Subcutaneous abdominal adipose tissue (tissue), 5 donors: ENCODE measurements around the gene TMEM208.

Experiments
- H3K27ac ChIP-seq: one replicate; pipeline ENCODE4 v1.7.0; 2013; ENCODE audit warnings: low read depth, mild to moderate bottlenecking, inconsistent platforms, low read length, moderate library complexity
- H3K27me3 ChIP-seq, 5 donors: one replicate each; pipeline ENCODE4 v1.7.0; 2013; ENCODE audit warnings: low read length in 5 of 5, inconsistent platforms in 1 of 5; ENCODE audit not compliant: control insufficient read depth in 5 of 5, insufficient read depth in 4 of 5
- H3K36me3 ChIP-seq, 5 donors: one replicate each; pipeline ENCODE4 v1.7.0; 2013; ENCODE audit warnings: low read length in 5 of 5; ENCODE audit not compliant: control insufficient read depth in 5 of 5, insufficient read depth in 5 of 5
- H3K4me1 ChIP-seq, 5 donors: one replicate each; pipeline ENCODE4 v1.7.0; 2013; ENCODE audit warnings: low read length in 5 of 5, mild to moderate bottlenecking in 3 of 5, moderate library complexity in 1 of 5; ENCODE audit not compliant: control insufficient read depth in 5 of 5, insufficient read depth in 5 of 5
- H3K4me3 ChIP-seq, 5 donors: one replicate each; pipeline ENCODE4 v1.7.0; 2013; ENCODE audit warnings: low read length in 5 of 5, low read depth in 1 of 5
- H3K9ac ChIP-seq, 5 donors: one replicate each; pipeline ENCODE4 v1.7.0; 2013; ENCODE audit warnings: low read length in 5 of 5, mild to moderate bottlenecking in 4 of 5, moderate library complexity in 3 of 5
- H3K9me3 ChIP-seq, 5 donors: one replicate each; pipeline ENCODE4 v1.7.0; 2013; ENCODE audit warnings: low read length in 5 of 5; ENCODE audit not compliant: control insufficient read depth in 5 of 5
- donor health status: healthy.
- donor health status: healthy.
- donor health status: healthy.
- donor health status: healthy.
- donor health status: healthy.

The TMEM208 gene

DNA sequence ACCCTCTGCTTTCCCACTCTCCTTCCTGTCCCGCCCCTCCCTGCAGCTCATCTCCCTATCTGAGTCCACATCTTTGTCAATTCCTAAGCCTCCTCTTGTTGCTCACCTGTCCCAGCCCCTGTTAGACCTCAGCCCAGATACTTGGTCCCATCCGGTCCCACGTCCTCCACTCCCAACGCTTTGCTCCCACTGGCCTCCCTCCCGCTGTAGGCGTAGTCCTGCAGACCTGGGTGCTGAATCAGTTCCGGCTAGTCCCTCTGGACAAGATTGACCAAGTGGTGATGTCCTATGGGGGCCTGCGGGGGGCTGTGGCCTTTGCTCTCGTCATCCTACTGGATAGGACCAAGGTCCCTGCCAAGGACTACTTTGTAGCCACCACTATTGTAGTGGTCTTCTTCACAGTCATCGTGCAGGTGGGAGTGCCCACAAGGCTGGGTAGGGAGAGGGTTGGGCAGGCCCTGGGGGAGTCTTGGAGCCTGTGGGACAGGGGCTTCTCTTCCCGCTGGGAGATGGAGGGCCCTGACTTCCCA lies 29.8 kb downstream of the TMEM208 start:
- H3K4me1 ChIP-seq = peaks cover 2 to 13% (median 6%) of the 10 kb centered on the region in 5 donors
- no peaks in the 10 kb centered on the region for H3K27me3 ChIP-seq
- no peak overlapping the region for H3K9ac ChIP-seq
- H3K36me3 ChIP-seq = no peaks in the 10 kb centered on the region
- no peak overlapping the region for H3K27ac ChIP-seq
- H3K9me3 ChIP-seq = no peaks in the 10 kb centered on the region
- no peak overlapping the region for H3K4me3 ChIP-seq

DNA sequence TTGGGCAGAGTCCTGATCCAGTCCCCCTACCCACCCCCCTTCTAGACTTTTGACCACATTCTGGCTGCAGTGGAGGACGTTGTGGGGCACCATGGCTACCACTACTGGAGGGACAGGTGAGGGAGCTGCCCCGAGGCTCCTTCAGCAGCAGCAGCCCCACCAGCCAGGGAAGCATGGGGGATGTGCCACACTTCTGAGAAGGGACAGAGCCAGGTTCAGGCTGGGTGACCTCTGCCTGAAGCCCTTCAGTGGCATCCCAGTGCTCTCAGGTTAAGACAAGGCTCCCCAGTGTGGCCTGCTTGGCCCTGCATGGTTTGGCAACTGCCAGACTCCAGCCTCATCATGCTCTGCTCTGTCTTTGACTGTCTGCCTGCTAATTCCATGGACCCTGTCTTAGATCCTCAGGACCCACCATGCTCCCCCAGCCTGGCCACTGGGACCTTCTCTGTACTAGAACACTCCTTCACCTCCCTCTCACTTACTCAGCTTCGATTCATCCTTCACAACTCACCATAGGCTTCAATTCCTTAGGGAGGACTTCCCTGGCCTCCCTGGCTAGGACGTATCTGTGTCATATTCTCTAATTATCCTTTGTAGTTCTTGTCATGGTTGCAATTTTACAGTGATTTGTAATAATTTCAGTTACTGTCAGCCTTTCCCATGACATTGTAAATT lies 30.7 kb downstream of the TMEM208 start:
- Histone ChIP-seq H3K9ac (no peak overlapping the region), H3K4me3 (no peak overlapping the region), H3K9me3 (no peaks in the 10 kb centered on the region), H3K36me3 (no peaks in the 10 kb centered on the region), H3K27me3 (no peaks in the 10 kb centered on the region), H3K27ac (no peak overlapping the region), H3K4me1 (peaks cover under 1 to 9% (median 3%) of the 10 kb centered on the region in 5 donors)

DNA sequence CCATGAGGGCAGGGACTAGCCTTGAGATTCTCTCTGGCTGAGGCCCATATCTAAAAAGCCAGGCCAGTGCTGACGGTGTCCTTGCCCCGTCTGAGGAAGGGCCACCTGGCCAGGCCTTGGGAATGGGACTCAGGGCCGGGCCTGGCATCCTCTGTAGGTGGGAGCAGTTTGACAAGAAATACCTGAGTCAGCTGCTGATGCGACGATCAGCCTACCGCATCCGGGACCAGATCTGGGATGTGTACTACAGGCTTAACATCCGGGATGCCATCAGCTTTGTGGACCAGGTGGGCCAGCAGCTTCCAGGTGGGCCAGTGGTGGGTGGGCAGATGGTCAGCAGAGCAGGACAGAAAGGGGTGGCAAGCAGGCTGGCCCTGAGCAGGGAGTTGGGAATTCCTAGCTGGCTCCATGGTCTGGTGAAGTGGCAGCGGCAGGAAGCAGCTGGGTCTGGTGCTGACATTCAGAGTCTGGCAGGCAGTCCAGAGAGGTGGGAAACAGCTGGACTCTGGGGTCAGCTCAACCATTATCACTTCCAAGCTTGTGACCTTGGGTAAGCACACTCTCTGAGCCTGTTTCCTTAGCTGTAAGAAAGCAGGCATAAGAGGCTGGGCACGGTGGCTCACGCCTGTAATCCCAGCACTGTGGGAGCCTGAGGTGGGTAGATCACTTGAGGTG lies 31.4 kb downstream of the TMEM208 start:
- Histone ChIP-seq H3K27me3 (no peaks in the 10 kb centered on the region), H3K9ac (no peak overlapping the region), H3K4me3 (no peak overlapping the region), H3K36me3 (no peaks in the 10 kb centered on the region), H3K9me3 (no peaks in the 10 kb centered on the region), H3K4me1 (peaks cover 0 to 4% (median 0%) of the 10 kb centered on the region in 5 donors), H3K27ac (no peak overlapping the region)

DNA sequence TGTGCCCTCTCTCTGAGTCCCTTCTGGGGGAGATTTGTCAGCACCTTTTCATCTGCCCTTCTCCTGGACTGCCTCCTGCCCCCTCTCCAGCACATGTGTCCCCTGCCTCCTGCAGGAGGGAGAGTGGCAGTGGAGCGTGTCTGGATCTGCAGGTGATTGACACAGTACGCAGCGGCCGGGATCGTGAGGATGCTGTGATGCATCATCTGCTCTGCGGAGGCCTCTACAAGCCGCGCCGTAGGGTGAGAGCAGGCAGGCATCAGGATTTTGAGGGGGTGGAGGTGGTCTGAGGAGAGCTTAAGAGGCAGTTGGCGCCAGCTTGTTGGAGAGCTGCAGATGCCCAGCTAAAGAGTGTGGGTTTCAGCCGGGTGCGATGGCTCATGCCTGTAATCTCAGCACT lies 32.8 kb downstream of the TMEM208 start:
- H3K9me3 ChIP-seq = no peaks in the 10 kb centered on the region
- no peaks in the 10 kb centered on the region for H3K36me3 ChIP-seq
- no peak overlapping the region for H3K9ac ChIP-seq
- no peaks in the 10 kb centered on the region for H3K27me3 ChIP-seq
- no peak overlapping the region for H3K4me3 ChIP-seq
- peaks cover 0 to 3% (median 2%) of the 10 kb centered on the region in 5 donors for H3K4me1 ChIP-seq
- no peak overlapping the region for H3K27ac ChIP-seq

DNA sequence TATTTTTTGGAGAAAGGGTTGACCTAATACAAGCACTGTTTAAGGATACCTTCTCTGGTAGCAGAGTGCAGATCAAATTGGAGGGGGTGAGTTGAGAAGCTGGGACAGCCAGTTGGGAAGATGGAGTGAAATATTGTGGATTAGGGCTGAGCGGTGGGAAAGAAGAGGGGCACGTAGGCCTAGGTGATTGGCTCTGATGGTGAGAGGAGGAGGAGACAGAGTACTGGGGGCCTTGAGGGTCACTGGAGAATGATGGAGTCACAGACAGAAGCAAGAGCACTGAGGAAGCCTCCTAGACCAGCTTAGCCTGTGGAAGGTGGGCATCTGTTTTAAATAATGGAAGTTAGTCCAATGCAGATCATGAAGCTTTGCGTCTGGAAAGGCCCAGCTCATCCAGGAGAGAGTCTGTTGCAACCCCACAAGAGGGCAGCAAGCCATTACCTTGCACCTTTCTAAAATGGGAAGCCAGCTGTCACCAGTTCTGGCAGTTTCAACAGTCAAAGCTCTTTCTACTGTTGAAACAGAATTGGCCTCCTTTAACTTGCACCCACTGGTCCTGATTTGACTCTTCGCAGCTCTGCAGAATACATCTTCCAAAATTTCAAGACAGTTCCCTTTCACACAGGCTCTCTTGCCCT lies 33.6 kb downstream of the TMEM208 start:
- H3K27me3 ChIP-seq = no peaks in the 10 kb centered on the region
- H3K9ac ChIP-seq = no peak overlapping the region
- peaks cover 0 to 6% (median 4%) of the 10 kb centered on the region in 5 donors for H3K4me1 ChIP-seq
- no peaks in the 10 kb centered on the region for H3K36me3 ChIP-seq
- no peaks in the 10 kb centered on the region for H3K9me3 ChIP-seq
- H3K4me3 ChIP-seq = no peak overlapping the region
- H3K27ac ChIP-seq = no peak overlapping the region

DNA sequence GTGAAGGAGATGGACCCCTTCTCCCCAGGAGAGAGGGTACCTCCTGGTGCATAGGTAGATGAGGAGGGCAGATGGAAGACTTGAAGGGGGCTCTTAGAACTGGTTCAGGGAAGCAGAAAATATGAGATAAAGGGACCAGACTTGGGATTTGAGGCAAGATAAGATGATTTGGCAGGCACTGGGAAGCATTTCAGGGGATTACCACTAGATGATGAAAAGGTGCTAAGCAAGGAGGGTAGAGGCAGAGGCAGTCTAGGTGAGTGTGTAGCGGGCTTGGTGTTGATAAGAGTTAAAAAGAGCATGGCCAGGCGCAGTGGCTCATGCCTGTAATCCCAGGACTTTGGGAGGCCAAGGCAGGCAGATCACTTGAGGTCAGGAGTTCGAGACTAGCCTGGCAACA lies 36.3 kb downstream of the TMEM208 start:
- Histone ChIP-seq H3K27me3 (peaks cover 0 to 3% (median 0%) of the 10 kb centered on the region in 5 donors), H3K4me1 (peaks cover 0 to 11% (median 6%) of the 10 kb centered on the region in 5 donors), H3K36me3 (no peaks in the 10 kb centered on the region), H3K27ac (no peak overlapping the region), H3K9ac (no peak overlapping the region), H3K9me3 (no peaks in the 10 kb centered on the region), H3K4me3 (no peak overlapping the region)

DNA sequence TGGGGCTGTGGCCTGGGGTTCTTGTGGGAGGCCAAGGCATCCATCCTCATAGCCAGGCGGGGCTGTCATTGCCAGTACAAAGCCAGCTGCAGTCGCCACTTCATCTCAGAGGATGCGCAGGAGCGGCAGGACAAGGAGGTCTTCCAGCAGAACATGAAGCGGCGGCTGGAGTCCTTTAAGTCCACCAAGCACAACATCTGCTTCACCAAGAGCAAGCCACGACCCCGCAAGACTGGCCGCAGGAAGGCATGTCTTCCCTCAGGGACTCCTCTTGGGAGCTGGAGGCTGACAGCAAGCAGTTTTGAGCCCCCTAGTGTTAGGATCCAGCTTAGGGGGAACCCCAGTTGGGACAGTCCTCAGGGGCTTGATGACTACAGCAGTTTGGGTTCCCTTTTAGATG lies 37.3 kb downstream of the TMEM208 start:
- no peak overlapping the region for H3K27ac ChIP-seq
- no peak overlapping the region for H3K9ac ChIP-seq
- peaks cover 0 to 16% (median 9%) of the 10 kb centered on the region in 5 donors for H3K4me1 ChIP-seq
- H3K9me3 ChIP-seq = no peaks in the 10 kb centered on the region
- no peak overlapping the region for H3K4me3 ChIP-seq
- H3K36me3 ChIP-seq = no peaks in the 10 kb centered on the region
- H3K27me3 ChIP-seq = peaks cover 0 to 3% (median 0%) of the 10 kb centered on the region in 5 donors

DNA sequence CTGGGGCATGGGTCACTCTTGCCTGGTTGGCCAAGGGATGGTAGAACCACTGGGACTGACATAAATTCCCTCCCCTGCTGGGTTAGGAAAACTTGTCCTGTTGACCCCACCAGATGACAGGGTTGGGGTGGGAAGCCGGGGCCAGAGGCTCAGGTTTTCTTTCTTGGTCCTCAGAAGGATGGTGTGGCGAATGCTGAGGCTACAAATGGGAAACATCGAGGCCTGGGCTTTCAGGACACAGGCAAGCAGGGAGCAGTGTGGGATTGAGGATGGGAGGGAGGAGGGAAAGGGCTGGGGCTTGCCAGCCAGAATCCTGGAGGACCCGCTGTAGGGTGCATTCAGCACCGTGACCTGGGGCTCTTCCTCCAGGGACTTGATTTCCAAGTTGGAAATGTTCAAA lies 37.9 kb downstream of the TMEM208 start:
- Histone ChIP-seq H3K4me1 (peaks cover 0 to 16% (median 9%) of the 10 kb centered on the region in 5 donors), H3K36me3 (no peaks in the 10 kb centered on the region), H3K27ac (no peak overlapping the region), H3K9me3 (no peaks in the 10 kb centered on the region), H3K4me3 (no peak overlapping the region), H3K27me3 (peaks cover 0 to 3% (median 0%) of the 10 kb centered on the region in 5 donors), H3K9ac (no peak overlapping the region)

DNA sequence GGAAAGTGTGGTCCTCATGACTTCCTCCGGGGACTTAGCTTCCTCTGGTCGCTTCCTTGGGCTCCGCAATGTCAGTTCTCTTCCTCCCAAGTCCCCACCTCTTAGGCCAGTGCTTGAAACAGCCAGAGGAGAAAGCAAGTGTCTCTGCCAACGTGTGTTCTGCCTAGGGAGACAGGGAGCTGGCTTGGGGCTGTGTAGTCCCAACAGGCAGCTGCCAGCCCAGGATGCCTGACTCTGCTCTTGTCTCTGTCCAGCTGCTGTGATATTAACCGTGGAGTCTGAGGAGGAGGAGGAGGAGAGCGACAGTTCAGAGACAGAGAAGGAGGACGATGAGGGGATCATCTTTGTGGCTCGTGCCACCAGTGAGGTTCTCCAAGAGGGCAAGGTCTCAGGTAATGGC lies 38.9 kb downstream of the TMEM208 start:
- no peaks in the 10 kb centered on the region for H3K36me3 ChIP-seq
- no peaks in the 10 kb centered on the region for H3K9me3 ChIP-seq
- H3K9ac ChIP-seq = no peak overlapping the region
- H3K4me3 ChIP-seq = no peak overlapping the region
- H3K27me3 ChIP-seq = peaks cover 0 to 3% (median 0%) of the 10 kb centered on the region in 5 donors
- peaks cover 0 to 16% (median 9%) of the 10 kb centered on the region in 5 donors for H3K4me1 ChIP-seq
- H3K27ac ChIP-seq = no peak overlapping the region

DNA sequence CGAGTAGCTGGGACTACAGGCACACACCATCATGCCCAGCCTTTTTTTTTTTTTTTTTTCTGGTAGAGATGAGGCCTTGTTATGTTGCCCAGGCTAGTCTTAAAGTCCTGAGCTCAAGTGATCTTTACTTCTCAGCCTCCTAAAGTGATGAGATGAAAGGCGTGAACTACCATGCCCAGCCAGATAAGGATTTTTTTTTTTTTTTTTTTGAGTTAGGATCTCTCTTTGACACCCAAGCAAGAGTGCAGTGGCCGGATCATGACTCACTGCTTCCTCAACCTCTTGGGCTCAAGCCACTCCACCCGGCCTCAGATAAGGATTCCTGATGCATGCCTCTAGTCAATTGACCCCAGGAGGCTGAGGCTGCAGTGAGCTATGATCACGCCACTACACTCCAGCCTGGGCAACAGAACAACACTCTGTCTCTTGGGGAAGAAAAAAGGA lies 41.2 kb downstream of the TMEM208 start:
- Histone ChIP-seq H3K9me3 (no peaks in the 10 kb centered on the region), H3K36me3 (no peaks in the 10 kb centered on the region), H3K4me3 (no peak overlapping the region), H3K9ac (no peak overlapping the region), H3K27ac (no peak overlapping the region), H3K4me1 (peaks cover 0 to 16% (median 9%) of the 10 kb centered on the region in 5 donors), H3K27me3 (peaks cover 0 to 3% (median 0%) of the 10 kb centered on the region in 5 donors)
